HL-60 (cell line): ENCODE data around the gene NHEJ1.

ENCODE experiments used
- DNase-seq, 2 experiments: peaks; one replicate each; pipeline ENCODE4 v3.0.0-alpha.2; 2010 to 2020; ENCODE audit warnings: low read depth in 1 of 2, low spot score in 1 of 2
- H3K27ac ChIP-seq: fragments of 250-450 bp; sonication (Bioruptor Pico); replicated peaks from 2 replicates; pipeline ENCODE4 v1.5.1; 2020; ENCODE audit warnings: mild to moderate bottlenecking, moderate library complexity
- H3K27me3 ChIP-seq: fragments of 250-450 bp; sonication (Bioruptor Pico); 2 replicates; pipeline ENCODE4 v1.5.1; 2021; ENCODE audit warnings: mild to moderate bottlenecking, moderate library complexity; ENCODE audit not compliant: insufficient read depth, poor library complexity, severe bottlenecking
- H3K4me3 ChIP-seq: replicated peaks from 2 replicates; pipeline ENCODE4 v1.5.1; 2011; ENCODE audit warnings: mild to moderate bottlenecking, control low read depth, low read length; ENCODE audit not compliant: insufficient read depth
- CTCF ChIP-seq: IDR thresholded peaks from one replicate; pipeline ENCODE4 v1.5.1; 2011; ENCODE audit warnings: low read length, control low read depth, inconsistent platforms; ENCODE audit not compliant: insufficient read depth
- GABPA ChIP-seq: IDR thresholded peaks from 2 replicates; pipeline ENCODE4 v1.6.1; 2012; ENCODE audit warnings: low read depth
- POLR2AphosphoS5 ChIP-seq: IDR thresholded peaks from 2 replicates; pipeline ENCODE4 v1.6.1; 2012; ENCODE audit warnings: low read depth
- REST ChIP-seq: IDR thresholded peaks from 2 replicates; pipeline ENCODE4 v1.6.1; 2012; ENCODE audit warnings: low read depth; ENCODE audit not compliant: insufficient replicate concordance
- SPI1 ChIP-seq: IDR thresholded peaks from 2 replicates; pipeline ENCODE4 v1.6.1; 2012; ENCODE audit warnings: low read depth, mild to moderate bottlenecking, borderline replicate concordance

The NHEJ1 gene

GRCh38 chr2:219041252-219041651, 119.4 kb downstream of the NHEJ1 start, which contains the start of gene CFAP65:
TSS of gene CFAP65 (minus strand) at chr2:219041516. CDS start at chr2:219039048, 2,468 bp downstream.
- H3K27ac ChIP-seq = no peak within 1 kb of the TSS
- TF ChIP-seq SPI1 (no peak), POLR2AphosphoS5 (no peak), CTCF (no peak), REST (no peak), GABPA (no peak)
- no peak for DNase-seq
- peaks cover 37% of the 10 kb centered on the region for H3K27me3 ChIP-seq
- no peak within 1 kb of the TSS for H3K4me3 ChIP-seq

GRCh38 chr2:219038600-219038999, 122.0 kb downstream of the NHEJ1 start:
- H3K4me3 ChIP-seq = no peak overlapping the region
- TF ChIP-seq GABPA (no peak), POLR2AphosphoS5 (no peak), CTCF (no peak), SPI1 (no peak), REST (no peak)
- H3K27ac ChIP-seq = no peak overlapping the region
- H3K27me3 ChIP-seq = peaks cover 47% of the 10 kb centered on the region
- no peak for DNase-seq

DNA sequence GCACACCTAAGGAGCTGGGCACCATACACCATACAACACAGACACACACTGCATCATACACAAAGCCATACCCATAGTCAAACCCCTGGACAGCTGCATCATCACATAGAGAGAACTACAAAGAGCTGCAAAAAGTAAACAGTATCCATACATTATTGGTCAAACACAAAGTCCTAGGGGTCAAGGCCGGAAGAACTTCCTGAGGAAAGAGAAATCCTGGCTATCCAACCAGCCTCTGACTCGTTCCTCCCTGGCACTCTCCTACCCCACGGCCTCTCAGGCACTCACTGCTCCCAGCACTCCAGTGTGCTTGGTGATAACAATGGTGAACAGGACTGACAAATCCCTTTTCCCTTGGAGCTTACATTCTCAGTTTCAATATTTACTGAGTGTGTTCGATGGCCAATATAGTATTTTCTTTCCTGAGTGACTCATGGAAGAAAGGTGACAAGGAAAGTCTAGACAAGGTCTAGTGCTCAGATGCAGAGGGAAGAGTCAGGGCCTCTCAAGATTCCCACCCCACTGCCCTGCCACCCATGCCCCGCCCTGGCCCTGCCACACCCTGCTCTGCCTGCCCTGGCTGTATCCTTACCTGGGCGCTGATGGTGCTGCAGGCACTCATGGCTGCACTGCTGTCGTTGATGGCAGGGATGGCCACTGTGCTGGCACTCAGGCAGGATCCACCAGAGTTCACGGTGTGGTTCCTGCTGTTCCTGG, 122.7 kb downstream of the NHEJ1 start:
- no peak overlapping the region for H3K27ac ChIP-seq
- H3K27me3 ChIP-seq = peaks cover 49% of the 10 kb centered on the region
- TF ChIP-seq CTCF (no peak), SPI1 (no peak), GABPA (no peak), POLR2AphosphoS5 (no peak), REST (no peak)
- DNase-seq = no peak
- H3K4me3 ChIP-seq = no peak overlapping the region
